ENCODE measurements around the gene ZDHHC8. TPM values are rescaled to one million over a fixed set of nuclear protein-coding genes. Genes with fewer than 3 reads are reported as not detected.
A peak's percentile ranks its signal among the peaks of the same experiment; 100 is the strongest.

The ZDHHC8 gene
- total and polyA plus RNA-seq, 10 of the 15 experiments (the other 5 are each of a cell fraction or from before 2014, with no cell fraction given) = 0.03 to 46.3 (median 5.3) TPM

DNA sequence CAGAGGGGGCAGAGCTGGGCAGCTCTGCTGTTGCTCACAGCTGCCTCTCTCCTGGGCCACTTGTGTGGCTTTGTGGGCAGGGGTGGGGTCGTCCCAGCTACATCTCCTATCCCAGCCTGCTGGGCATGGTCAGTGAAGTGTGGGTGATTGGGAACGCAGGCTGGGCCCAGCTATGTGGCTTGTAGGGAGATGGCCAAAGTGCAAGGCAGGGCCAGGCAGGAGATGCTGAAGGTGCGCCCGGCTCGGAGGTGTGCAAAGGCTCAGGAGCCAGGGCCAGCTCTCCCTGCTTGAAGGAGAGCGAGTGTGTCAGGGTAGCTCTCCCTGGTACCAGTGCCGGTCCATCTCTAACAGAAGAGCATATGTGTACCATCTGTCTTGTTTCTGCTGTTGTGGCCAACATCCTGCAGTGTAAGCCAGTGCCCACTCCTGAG is 24.1 kb upstream of the ZDHHC8 start:
- RAD21 ChIA-PET (ENCODE audit: unreplicated experiment) = no interaction called here
- SMC1A ChIA-PET (ENCODE audit: uncharacterized antibody, unreplicated experiment) = no interaction called here

DNA sequence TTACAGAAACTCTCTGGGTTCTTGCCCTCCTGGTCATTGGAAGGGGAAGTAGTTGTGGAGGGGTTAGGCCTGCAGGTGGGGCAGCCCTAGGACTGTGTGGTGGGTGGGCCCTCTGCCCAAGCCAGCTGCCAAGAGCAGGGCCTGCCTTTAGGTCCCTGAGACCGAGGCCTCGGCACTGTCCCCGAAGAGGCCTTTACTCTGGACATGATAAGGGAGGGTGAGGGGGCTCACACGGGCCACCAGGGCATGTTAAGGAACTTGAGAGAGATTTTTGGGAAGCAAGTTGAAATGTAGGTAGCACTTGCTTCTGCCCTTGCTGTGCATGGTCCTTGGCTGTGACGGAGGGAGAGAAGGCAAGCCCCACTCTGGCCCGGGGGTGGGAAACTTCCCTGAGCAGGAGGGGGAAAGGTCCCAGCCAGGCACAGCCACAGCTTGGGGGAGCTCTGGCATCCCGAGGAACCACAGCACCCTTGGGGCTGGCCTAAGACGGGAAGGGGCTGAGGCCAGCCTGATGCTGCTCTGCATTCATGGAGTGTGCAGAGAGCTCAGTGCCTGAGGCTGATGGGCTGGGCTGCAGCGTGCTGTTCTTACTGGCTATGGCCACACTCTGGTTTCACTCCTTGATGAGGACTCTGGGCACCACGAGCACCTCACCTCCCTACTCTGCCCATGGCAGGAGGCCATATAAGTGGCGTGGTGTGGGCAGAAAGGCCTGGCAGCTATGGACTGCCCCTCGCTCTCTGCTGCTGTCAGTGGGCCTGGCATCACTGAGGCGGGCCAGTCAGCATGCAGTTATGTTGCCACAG is 23.4 kb upstream of the ZDHHC8 start:
- H3K4me3 ChIP-seq = no peak overlapping the region
- intact Hi-C loops (cut with micrococcal nuclease; ENCODE audit: unreplicated experiment) (no loop called here), in situ Hi-C loops (cut with MboI) (no loop called here)
- H2AFZ ChIP-seq (ENCODE audit: control insufficient read depth, low read depth, low read length) = no peak overlapping the region
- ChIA-PET SMC1A (ENCODE audit: uncharacterized antibody, unreplicated experiment) (no interaction called here), RAD21 (ENCODE audit: unreplicated experiment) (no interaction called here), CTCF (no interaction called here), POLR2A (no interaction called here)
- H3K4me2 ChIP-seq (ENCODE audit: control insufficient read depth, insufficient read depth) = no peak overlapping the region
- peaks cover 29 to 64% of the 10 kb centered on the region in 2 experiments; a peak in 3 of 4 replicates for H3K36me3 ChIP-seq (ENCODE audit: control insufficient read depth in 2 of 2, insufficient read depth in 2 of 2, low read length in 1 of 2)
- BruUV-seq (replicated peaks) = no TSS peak
- no peaks in the 10 kb centered on the region for H4K20me1 ChIP-seq (ENCODE audit: control insufficient read depth, insufficient read depth)
- no peak for DNase-seq (ENCODE audit: low read depth, low spot score)
- no peaks in the 10 kb centered on the region; the same call in 2 of the 3 replicates for H3K9me3 ChIP-seq (replicated peaks; ENCODE audit: control insufficient read depth, insufficient read depth, low read length)
- peaks cover 9% of the 10 kb centered on the region for H3K4me1 ChIP-seq (ENCODE audit: control insufficient read depth, insufficient read depth, low read length)
- no peak for FAIRE-seq
- no peaks in the 10 kb centered on the region for H3K79me2 ChIP-seq (ENCODE audit: control insufficient read depth, insufficient read depth, low read length)
- ATAC-seq = no peak
- no peaks in the 10 kb centered on the region for H3K27me3 ChIP-seq (replicated peaks in 1 of 2; ENCODE audit: control insufficient read depth in 2 of 2, insufficient read depth in 2 of 2, low read length in 1 of 2)
- H3K9ac ChIP-seq (ENCODE audit: control insufficient read depth, insufficient read depth, low read length) = no peak overlapping the region
- H3K27ac ChIP-seq (ENCODE audit: control insufficient read depth, insufficient read depth) = no peak overlapping the region
- WGBS (ENCODE audit: insufficient coverage, insufficient replicate concordance, low lambda C conversion rate, missing lambda C conversion rate) = 90% methylated on average over 13 of the region's 13 CpGs
- TF ChIP-seq SMAD5 (IDR thresholded peaks at IDR 0.05; ENCODE audit: low read depth) (no peak), TARDBP (IDR thresholded peaks at IDR 0.05; ENCODE audit: borderline replicate concordance) (no peak), SMARCA5 (IDR thresholded peaks at IDR 0.05) (no peak), SMAD1 (IDR thresholded peaks at IDR 0.05; ENCODE audit: low read depth, partially characterized antibody) (no peak), STAT3 (IDR thresholded peaks at IDR 0.05; ENCODE audit: low read depth, low read length) (no peak), NR2C2 (IDR thresholded peaks at IDR 0.05; ENCODE audit: borderline replicate concordance, control insufficient read depth, insufficient read length, low read depth) (no peak), ZNF384 (IDR thresholded peaks at IDR 0.05; ENCODE audit: borderline replicate concordance, low read depth, low read length) (no peak), SPI1 (IDR thresholded peaks at IDR 0.05; ENCODE audit: borderline replicate concordance, insufficient read depth, low read depth, low read length) (no peak), WRNIP1 (IDR thresholded peaks at IDR 0.05; ENCODE audit: borderline replicate concordance, low read depth, low read length) (no peak), SRF (IDR thresholded peaks at IDR 0.05; ENCODE audit: low read depth in 2 of 2, low read length in 2 of 2) (no peak), EP300 (IDR thresholded peaks at IDR 0.05; ENCODE audit: borderline replicate concordance in 1 of 2, control insufficient read depth in 1 of 2, low read depth in 2 of 2, low read length in 2 of 2) (no peak), SP1 (IDR thresholded peaks at IDR 0.05; ENCODE audit: low read depth, low read length) (no peak), EZH2 (IDR thresholded peaks at IDR 0.05; ENCODE audit: borderline replicate concordance, control insufficient read depth, low read depth, low read length) (no peak), FOXK2 (IDR thresholded peaks at IDR 0.05) (no peak)
- TF ChIP-seq, protein P1, sequence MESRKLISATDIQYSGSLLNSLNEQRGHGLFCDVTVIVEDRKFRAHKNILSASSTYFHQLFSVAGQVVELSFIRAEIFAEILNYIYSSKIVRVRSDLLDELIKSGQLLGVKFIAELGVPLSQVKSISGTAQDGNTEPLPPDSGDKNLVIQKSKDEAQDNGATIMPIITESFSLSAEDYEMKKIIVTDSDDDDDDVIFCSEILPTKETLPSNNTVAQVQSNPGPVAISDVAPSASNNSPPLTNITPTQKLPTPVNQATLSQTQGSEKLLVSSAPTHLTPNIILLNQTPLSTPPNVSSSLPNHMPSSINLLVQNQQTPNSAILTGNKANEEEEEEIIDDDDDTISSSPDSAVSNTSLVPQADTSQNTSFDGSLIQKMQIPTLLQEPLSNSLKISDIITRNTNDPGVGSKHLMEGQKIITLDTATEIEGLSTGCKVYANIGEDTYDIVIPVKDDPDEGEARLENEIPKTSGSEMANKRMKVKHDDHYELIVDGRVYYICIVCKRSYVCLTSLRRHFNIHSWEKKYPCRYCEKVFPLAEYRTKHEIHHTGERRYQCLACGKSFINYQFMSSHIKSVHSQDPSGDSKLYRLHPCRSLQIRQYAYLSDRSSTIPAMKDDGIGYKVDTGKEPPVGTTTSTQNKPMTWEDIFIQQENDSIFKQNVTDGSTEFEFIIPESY (IDR thresholded peaks at IDR 0.05) = no peak

More for the DNA sequence above, 24.1 kb upstream of the ZDHHC8 start:
- CTCF ChIA-PET = no interaction called here
- Histone ChIP-seq H2AFZ (ENCODE audit: control insufficient read depth, low read depth, low read length) (no peak overlapping the region), H3K9me3 (replicated peaks; ENCODE audit: control insufficient read depth, insufficient read depth, low read length) (no peaks in the 10 kb centered on the region; the same call in 2 of the 3 replicates), H3K4me1 (ENCODE audit: control insufficient read depth, insufficient read depth, low read length) (peaks cover 9% of the 10 kb centered on the region), H3K4me3 (no peak overlapping the region), H3K79me2 (ENCODE audit: control insufficient read depth, insufficient read depth, low read length) (no peaks in the 10 kb centered on the region), H3K36me3 (ENCODE audit: control insufficient read depth in 2 of 2, insufficient read depth in 2 of 2, low read length in 1 of 2) (peaks cover 23 to 57% of the 10 kb centered on the region in 2 experiments; a peak in 3 of 4 replicates), H4K20me1 (ENCODE audit: control insufficient read depth, insufficient read depth) (no peaks in the 10 kb centered on the region), H3K27ac (ENCODE audit: control insufficient read depth, insufficient read depth) (no peak overlapping the region), H3K9ac (ENCODE audit: control insufficient read depth, insufficient read depth, low read length) (no peak overlapping the region), H3K4me2 (ENCODE audit: control insufficient read depth, insufficient read depth) (no peak overlapping the region), H3K27me3 (replicated peaks in 1 of 2; ENCODE audit: control insufficient read depth in 2 of 2, insufficient read depth in 2 of 2, low read length in 1 of 2) (no peaks in the 10 kb centered on the region)
- WGBS (ENCODE audit: insufficient coverage, insufficient replicate concordance, low lambda C conversion rate, missing lambda C conversion rate) = 84% methylated on average over 7 of the region's 7 CpGs
- in situ Hi-C loops (cut with MboI) (no loop called here), intact Hi-C loops (cut with micrococcal nuclease; ENCODE audit: unreplicated experiment) (no loop called here)
- ATAC-seq = no peak
- FAIRE-seq = no peak
- TF ChIP-seq MEF2A (IDR thresholded peaks at IDR 0.05; ENCODE audit: insufficient read depth, low read depth, low read length) (no peak), POLR2A (IDR thresholded peaks at IDR 0.05; ENCODE audit: low read depth, low read length) (peak; percentile 51; the same call in 1 of the 2 replicates)
- POLR2A ChIA-PET = no interaction called here
- DNase-seq (ENCODE audit: low read depth, low spot score) = no peak
- no TSS peak for BruUV-seq (replicated peaks)

Data from GM12878 (cell line).